H9 (cell line): ENCODE measurements around the gene DHRS2. TPM values are rescaled to one million over a fixed set of nuclear protein-coding genes. Genes with fewer than 3 reads are reported as not detected.

Experiments used
- DNase-seq: peaks from one replicate; pipeline ENCODE4 v3.0.0-alpha.2; 2017
- H2AFZ ChIP-seq: one replicate; pipeline ENCODE4 v1.6.1; 2013; ENCODE audit warnings: mild to moderate bottlenecking, low read length, control low read depth, moderate library complexity
- H2AK5ac ChIP-seq: 2 replicates; pipeline ENCODE4 v1.6.1; 2013; ENCODE audit warnings: low read length, control low read depth, mixed read lengths; ENCODE audit not compliant: insufficient read length
- H2BK120ac ChIP-seq: one replicate; pipeline ENCODE4 v1.6.1; 2013; ENCODE audit warnings: low read depth, mild to moderate bottlenecking, low read length, control low read depth, inconsistent platforms; ENCODE audit not compliant: poor library complexity, severe bottlenecking
- H2BK12ac ChIP-seq: 2 replicates; pipeline ENCODE4 v1.6.1; 2013; ENCODE audit warnings: low read length, control low read depth, mixed read lengths, low read depth; ENCODE audit not compliant: insufficient read length
- H2BK15ac ChIP-seq: 2 replicates; pipeline ENCODE4 v1.6.1; 2013; ENCODE audit warnings: low read depth, low read length, control low read depth
- H2BK20ac ChIP-seq: one replicate; pipeline ENCODE4 v1.6.1; 2013; ENCODE audit warnings: low read depth, mild to moderate bottlenecking, low read length, control low read depth, inconsistent platforms; ENCODE audit not compliant: poor library complexity, severe bottlenecking
- H2BK5ac ChIP-seq: 2 replicates; pipeline ENCODE4 v1.6.1; 2013; ENCODE audit warnings: low read length, control low read depth, mixed read lengths; ENCODE audit not compliant: insufficient read length
- H3K14ac ChIP-seq: 2 replicates; pipeline ENCODE4 v1.6.1; 2013; ENCODE audit warnings: low read length, control low read depth; ENCODE audit not compliant: insufficient read depth
- H3K18ac ChIP-seq: 2 replicates; pipeline ENCODE4 v1.6.1; 2013; ENCODE audit warnings: low read depth, mild to moderate bottlenecking, mixed read lengths, low read length, control low read depth; ENCODE audit not compliant: insufficient read length
- H3K23ac ChIP-seq: 2 replicates; pipeline ENCODE4 v1.6.1; 2013; ENCODE audit warnings: low read length, control low read depth, mixed read lengths, low read depth; ENCODE audit not compliant: insufficient read length
- H3K23me2 ChIP-seq: 2 replicates; pipeline ENCODE4 v1.6.1; 2013; ENCODE audit warnings: low read depth, mild to moderate bottlenecking, mixed read lengths, low read length, control low read depth; ENCODE audit not compliant: insufficient read length, poor library complexity, severe bottlenecking
- H3K27ac ChIP-seq: 2 replicates; pipeline ENCODE4 v1.5.1; 2013; ENCODE audit warnings: low read length, control low read depth, mixed read lengths, low read depth; ENCODE audit not compliant: insufficient read length
- H3K27me3 ChIP-seq: 2 replicates; pipeline ENCODE4 v1.6.1; 2013; ENCODE audit warnings: low read length, control low read depth, inconsistent platforms; ENCODE audit not compliant: insufficient read depth
- H3K4ac ChIP-seq: 2 replicates; pipeline ENCODE4 v1.6.1; 2013; ENCODE audit warnings: low read depth, mild to moderate bottlenecking, control low read depth, inconsistent platforms, low read length, moderate library complexity
- H3K4me1 ChIP-seq: 2 replicates; pipeline ENCODE4 v1.6.1; 2013; ENCODE audit warnings: low read length, control low read depth, inconsistent platforms; ENCODE audit not compliant: insufficient read depth
- H3K4me2 ChIP-seq: 2 replicates; pipeline ENCODE4 v1.6.1; 2013; ENCODE audit warnings: low read length, control low read depth, mixed read lengths; ENCODE audit not compliant: insufficient read length, insufficient read depth
- H3K56ac ChIP-seq: 2 replicates; pipeline ENCODE4 v1.6.1; 2013; ENCODE audit warnings: low read depth, mild to moderate bottlenecking, mixed read lengths, low read length, control low read depth; ENCODE audit not compliant: insufficient read length
- H3K79me1 ChIP-seq: 2 replicates; pipeline ENCODE4 v1.6.1; 2013; ENCODE audit warnings: low read depth, mild to moderate bottlenecking, moderate library complexity, low read length, control low read depth, inconsistent platforms; ENCODE audit not compliant: insufficient read depth, poor library complexity, severe bottlenecking
- H3K79me2 ChIP-seq: 2 replicates; pipeline ENCODE4 v1.6.1; 2013; ENCODE audit warnings: low read length, control low read depth, inconsistent platforms; ENCODE audit not compliant: insufficient read depth
- H3K9ac ChIP-seq: 2 replicates; pipeline ENCODE4 v1.6.1; 2013; ENCODE audit warnings: low read length, control low read depth, mixed read lengths; ENCODE audit not compliant: insufficient read length; ENCODE audit errors: extremely low read depth
- H3K9me3 ChIP-seq: one replicate; pipeline ENCODE4 v1.6.1; 2013; ENCODE audit warnings: low read depth, low read length, inconsistent platforms; ENCODE audit not compliant: control insufficient read depth
- H3T11ph ChIP-seq: one replicate; pipeline ENCODE4 v1.6.1; 2013; ENCODE audit warnings: mild to moderate bottlenecking, low read length, control low read depth, inconsistent platforms
- H4K20me1 ChIP-seq: one replicate; pipeline ENCODE4 v1.6.1; 2013; ENCODE audit not compliant: control insufficient read depth, insufficient read length, insufficient read depth
- H4K5ac ChIP-seq: 2 replicates; pipeline ENCODE4 v1.6.1; 2013; ENCODE audit warnings: low read depth, mild to moderate bottlenecking, mixed read lengths, low read length, control low read depth; ENCODE audit not compliant: insufficient read length
- H4K8ac ChIP-seq: replicated peaks from 2 replicates; pipeline ENCODE4 v1.6.1; 2013; ENCODE audit warnings: low read length, control low read depth, mixed read lengths, low read depth; ENCODE audit not compliant: insufficient read length
- H4K91ac ChIP-seq: 2 replicates; pipeline ENCODE4 v1.6.1; 2013; ENCODE audit warnings: low read depth, mild to moderate bottlenecking, moderate library complexity, mixed read lengths, low read length, control low read depth; ENCODE audit not compliant: insufficient read length
- H3K27ac Mint-ChIP-seq, 3 experiments: 2 replicates in 2 of 3; 3 replicates in 1 of 3; pipeline ENCODE4 v1.8.0; 2020 to 2021; ENCODE audit warnings: mixed read lengths in 3 of 3, mild to moderate bottlenecking in 1 of 3, moderate library complexity in 1 of 3
- H3K27me3 Mint-ChIP-seq: 2 replicates; pipeline ENCODE4 v1.8.0; 2021; ENCODE audit warnings: low read depth, mild to moderate bottlenecking, moderate library complexity, mixed read lengths
- H3K36me3 Mint-ChIP-seq, 3 experiments: 2 replicates in 2 of 3; 3 replicates in 1 of 3; pipeline ENCODE4 v1.8.0; 2020 to 2021; ENCODE audit warnings: low read depth in 3 of 3, mixed read lengths in 3 of 3; ENCODE audit not compliant: insufficient read depth in 1 of 3
- H3K4me1 Mint-ChIP-seq, 2 experiments: 2 replicates each; pipeline ENCODE4 v1.8.0; 2020; ENCODE audit warnings: mixed read lengths in 2 of 2
- H3K4me3 Mint-ChIP-seq, 2 experiments: 2 replicates in 1 of 2; 3 replicates in 1 of 2; pipeline ENCODE4 v1.8.0; 2020 to 2021; ENCODE audit warnings: mild to moderate bottlenecking in 2 of 2, mixed read lengths in 2 of 2, moderate library complexity in 1 of 2
- H3K9me3 Mint-ChIP-seq, 2 experiments: 2 replicates in 1 of 2; 3 replicates in 1 of 2; pipeline ENCODE4 v1.8.0; 2020; ENCODE audit warnings: mild to moderate bottlenecking in 2 of 2, mixed read lengths in 2 of 2, moderate library complexity in 1 of 2
- WGBS: extraction: QIAGEN DNeasy Blood & Tissue Kit; methylation state at CpG from one replicate; pipeline ENCODE4 v1.1.7; 2013; ENCODE audit warnings: missing lambda C conversion rate, low lambda C conversion rate, mixed read lengths; ENCODE audit not compliant: insufficient read length; ENCODE audit errors: extremely low coverage; 5-methylcytosine and 5-hydroxymethylcytosine counted together
- long read RNA-seq: library from polyadenylated mRNA; unstranded; transcript quantifications from one replicate; pipeline ENCODE4 v2.0.0, GENCODE V29; 2020
- total RNA-seq: library from RNA; stranded (reverse); gene quantifications from 2 replicates; pipeline ENCODE4 v1.2.1, GENCODE V29; 2021
- TF ChIP-seq, protein P1 (sequence below): fragments of 200-600 bp; sonication (generic); conservative IDR thresholded peaks from 3 replicates; pipeline ENCODE4 v1.8.0; 2021; ENCODE audit warnings: antibody characterized with exemption, mild to moderate bottlenecking

The DHRS2 gene, protein sequence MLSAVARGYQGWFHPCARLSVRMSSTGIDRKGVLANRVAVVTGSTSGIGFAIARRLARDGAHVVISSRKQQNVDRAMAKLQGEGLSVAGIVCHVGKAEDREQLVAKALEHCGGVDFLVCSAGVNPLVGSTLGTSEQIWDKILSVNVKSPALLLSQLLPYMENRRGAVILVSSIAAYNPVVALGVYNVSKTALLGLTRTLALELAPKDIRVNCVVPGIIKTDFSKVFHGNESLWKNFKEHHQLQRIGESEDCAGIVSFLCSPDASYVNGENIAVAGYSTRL
- total RNA-seq, result 0.66 and 0.77 TPM in 2 replicates
- long read RNA-seq, result 0 reads

- Histone ChIP-seq H4K91ac (no peak within 1 kb of the TSS), H4K20me1 (no peaks in the 10 kb centered on the region), H3K18ac (no peak within 1 kb of the TSS), H3K27me3 (no peaks in the 10 kb centered on the region), H2BK20ac (no peak within 1 kb of the TSS), H3K4me2 (no peak within 1 kb of the TSS), H2BK120ac (no peak within 1 kb of the TSS), H2AK5ac (no peak within 1 kb of the TSS), H3K56ac (no peak within 1 kb of the TSS), H2BK15ac (no peak within 1 kb of the TSS), H3K4ac (no peak within 1 kb of the TSS), H4K5ac (no peak within 1 kb of the TSS), H4K8ac (no peak within 1 kb of the TSS), H3K79me2 (no peaks in the 10 kb centered on the region), H3K27ac (no peak within 1 kb of the TSS), H3K9ac (no peak within 1 kb of the TSS), H2BK5ac (no peak within 1 kb of the TSS), H2BK12ac (no peak within 1 kb of the TSS), H3K14ac (no peak within 1 kb of the TSS), H3T11ph (no peak within 1 kb of the TSS), H2AFZ (no peak within 1 kb of the TSS), H3K23me2 (no peaks in the 10 kb centered on the region), H3K79me1 (no peaks in the 10 kb centered on the region), H3K9me3 (no peaks in the 10 kb centered on the region), H3K23ac (no peak within 1 kb of the TSS), H3K4me1 (peaks cover 11% of the 10 kb centered on the region)
- TF ChIP-seq, protein P1, sequence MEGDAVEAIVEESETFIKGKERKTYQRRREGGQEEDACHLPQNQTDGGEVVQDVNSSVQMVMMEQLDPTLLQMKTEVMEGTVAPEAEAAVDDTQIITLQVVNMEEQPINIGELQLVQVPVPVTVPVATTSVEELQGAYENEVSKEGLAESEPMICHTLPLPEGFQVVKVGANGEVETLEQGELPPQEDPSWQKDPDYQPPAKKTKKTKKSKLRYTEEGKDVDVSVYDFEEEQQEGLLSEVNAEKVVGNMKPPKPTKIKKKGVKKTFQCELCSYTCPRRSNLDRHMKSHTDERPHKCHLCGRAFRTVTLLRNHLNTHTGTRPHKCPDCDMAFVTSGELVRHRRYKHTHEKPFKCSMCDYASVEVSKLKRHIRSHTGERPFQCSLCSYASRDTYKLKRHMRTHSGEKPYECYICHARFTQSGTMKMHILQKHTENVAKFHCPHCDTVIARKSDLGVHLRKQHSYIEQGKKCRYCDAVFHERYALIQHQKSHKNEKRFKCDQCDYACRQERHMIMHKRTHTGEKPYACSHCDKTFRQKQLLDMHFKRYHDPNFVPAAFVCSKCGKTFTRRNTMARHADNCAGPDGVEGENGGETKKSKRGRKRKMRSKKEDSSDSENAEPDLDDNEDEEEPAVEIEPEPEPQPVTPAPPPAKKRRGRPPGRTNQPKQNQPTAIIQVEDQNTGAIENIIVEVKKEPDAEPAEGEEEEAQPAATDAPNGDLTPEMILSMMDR, result no peak
- DNase-seq, result no peak
- Mint-ChIP-seq H3K4me3 (no peak within 1 kb of the TSS; a peak in 1 of 5 replicates), H3K9me3 (peaks cover 7 to 32% of the 10 kb centered on the region in 2 experiments; a peak in 4 of 5 replicates), H3K27me3 (peaks cover 7% of the 10 kb centered on the region), H3K36me3 (peaks cover 0 to 4% (median 0%) of the 10 kb centered on the region in 3 experiments; a peak in 3 of 7 replicates), H3K4me1 (peaks cover 9 to 19% of the 10 kb centered on the region in 2 experiments), H3K27ac (peak within 1 kb of the TSS in 1 of 3 experiments; percentile 69; a peak in 1 of 7 replicates)
- WGBS, result no CpG with 5 or more reads among the region's 23 CpGs
Observed at GRCh38 chr14:23636317-23637211, at the start of gene DHRS2. TSS of gene DHRS2 (plus strand) at chr14:23636364. CDS start at chr14:23638865, 2,501 bp downstream.
